Osteoblast (primary cell): Measurements from ENCODE around the gene SDC4. TPM values are rescaled to one million over a fixed set of nuclear protein-coding genes. Genes with fewer than 3 reads are reported as not detected.

Experiments
- DNase-seq: peaks from one replicate; pipeline ENCODE4 v3.0.0; 2011; ENCODE audit warnings: low spot score, mixed read lengths; ENCODE audit not compliant: insufficient read length; ENCODE audit errors: missing footprints
- H2AFZ ChIP-seq: 2 replicates; pipeline ENCODE4 v1.6.0; 2011; ENCODE audit warnings: mild to moderate bottlenecking, low read length
- H3K27ac ChIP-seq: 2 replicates; pipeline ENCODE4 v1.5.1; 2011; ENCODE audit warnings: mild to moderate bottlenecking, low read depth, low read length, moderate library complexity
- H3K27me3 ChIP-seq: 2 replicates; pipeline ENCODE4 v1.6.0; 2012; ENCODE audit warnings: mild to moderate bottlenecking, control low read depth, inconsistent platforms, low read length, moderate library complexity; ENCODE audit not compliant: insufficient read depth
- H3K36me3 ChIP-seq: 2 replicates; pipeline ENCODE4 v1.5.1; 2011; ENCODE audit warnings: mild to moderate bottlenecking, low read length, control low read depth, moderate library complexity; ENCODE audit not compliant: insufficient read depth
- H3K4me1 ChIP-seq: 2 replicates; pipeline ENCODE4 v1.5.1; 2011; ENCODE audit warnings: mild to moderate bottlenecking, low read length, control low read depth, moderate library complexity; ENCODE audit not compliant: insufficient read depth
- H3K4me2 ChIP-seq: 2 replicates; pipeline ENCODE4 v1.6.0; 2011; ENCODE audit warnings: mild to moderate bottlenecking, low read length; ENCODE audit not compliant: insufficient read depth
- H3K4me3 ChIP-seq: fragments of 200-600 bp; sonication (generic); 3 replicates; pipeline ENCODE4 v1.5.1; 2012; ENCODE audit warnings: mild to moderate bottlenecking, low read length, inconsistent platforms; ENCODE audit not compliant: insufficient read depth
- H3K79me2 ChIP-seq: 2 replicates; pipeline ENCODE4 v1.6.0; 2012; ENCODE audit warnings: mild to moderate bottlenecking, low read length, control low read depth, inconsistent platforms; ENCODE audit not compliant: insufficient read depth
- H3K9me3 ChIP-seq: 2 replicates; pipeline ENCODE4 v1.5.1; 2011; ENCODE audit warnings: low read depth, low read length, control low read depth
- H4K20me1 ChIP-seq: 2 replicates; pipeline ENCODE4 v1.6.0; 2012; ENCODE audit warnings: mild to moderate bottlenecking, low read length, control low read depth; ENCODE audit not compliant: insufficient read depth
- CTCF ChIP-seq: IDR thresholded peaks from 2 replicates; pipeline ENCODE4 v1.5.1; 2011; ENCODE audit warnings: mild to moderate bottlenecking, low read depth, low read length, moderate library complexity; ENCODE audit errors: extremely low read depth
- total RNA-seq: library from RNA; depleted of rRNA; stranded (reverse); fragments of >200 nt; gene quantifications from 2 replicates; pipeline ENCODE4 v1.2.3, GENCODE V29; 2012

SDC4 gene
- total RNA-seq, 1 donor, result 267 TPM

- DNase-seq, result peak; percentile 82
- no peak for TF ChIP-seq CTCF
- Histone ChIP-seq H3K4me2 (no peak within 1 kb of the TSS), H2AFZ (no peak within 1 kb of the TSS), H4K20me1 (no peaks in the 10 kb centered on the region), H3K9me3 (no peaks in the 10 kb centered on the region), H3K4me1 (no peaks in the 10 kb centered on the region), H3K36me3 (no peaks in the 10 kb centered on the region), H3K4me3 (no peak within 1 kb of the TSS), H3K27me3 (peaks cover 25% of the 10 kb centered on the region), H3K27ac (no peak within 1 kb of the TSS), H3K79me2 (no peaks in the 10 kb centered on the region)
Observed at GRCh38 chr20:45308117-45308778, 40.0 kb downstream of the SDC4 start, which contains the start of gene MATN4. Gene MATN4, minus strand, starts transcription at chr20:45308299. Its CDS starts 2,717 bp downstream, at chr20:45305582.

DNA sequence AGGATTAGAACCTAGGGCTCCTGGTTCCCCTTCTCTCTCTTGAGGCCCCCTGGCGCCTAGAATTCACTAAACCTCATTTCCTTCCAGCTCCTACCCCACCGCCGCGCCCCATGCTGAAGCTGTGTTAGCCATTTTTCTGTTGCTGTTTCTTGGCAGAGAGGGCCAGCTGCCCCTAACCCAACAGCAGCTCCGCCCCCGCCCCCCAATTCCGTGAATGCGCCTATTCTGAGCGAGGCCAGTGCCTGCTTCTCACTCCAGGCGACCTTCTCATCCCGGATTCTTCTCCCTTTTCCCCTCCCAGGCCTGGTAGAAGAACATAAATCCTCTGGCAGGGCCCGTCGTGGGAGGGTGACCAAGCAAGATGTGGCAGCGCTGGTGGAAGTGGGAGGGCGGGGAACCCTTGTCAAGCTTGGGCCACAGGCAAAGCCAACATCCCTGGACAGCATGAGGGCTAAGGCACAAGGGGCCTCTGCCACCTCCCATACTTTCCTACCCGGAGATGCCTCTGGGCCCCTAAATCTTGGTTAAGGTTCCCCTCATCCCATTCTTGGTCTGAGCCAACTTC lies 41.1 kb downstream of the SDC4 start:
- no peaks in the 10 kb centered on the region for H4K20me1 ChIP-seq
- H3K4me2 ChIP-seq, result no peak overlapping the region
- H3K9me3 ChIP-seq, result no peaks in the 10 kb centered on the region
- H3K27me3 ChIP-seq, result peaks cover 25% of the 10 kb centered on the region
- H3K27ac ChIP-seq, result no peak overlapping the region
- H3K79me2 ChIP-seq, result no peaks in the 10 kb centered on the region
- H3K36me3 ChIP-seq, result no peaks in the 10 kb centered on the region
- no peak overlapping the region for H3K4me3 ChIP-seq
- H3K4me1 ChIP-seq, result no peaks in the 10 kb centered on the region
- DNase-seq, result peak; percentile 63
- no peak for TF ChIP-seq CTCF
- no peak overlapping the region for H2AFZ ChIP-seq

- Histone ChIP-seq H3K4me1 (no peaks in the 10 kb centered on the region), H3K4me3 (no peak within 1 kb of the TSS), H4K20me1 (no peaks in the 10 kb centered on the region), H3K9me3 (no peaks in the 10 kb centered on the region), H3K79me2 (no peaks in the 10 kb centered on the region), H3K27me3 (peaks cover 25% of the 10 kb centered on the region), H3K36me3 (no peaks in the 10 kb centered on the region), H3K4me2 (no peak within 1 kb of the TSS), H3K27ac (no peak within 1 kb of the TSS), H2AFZ (peak within 1 kb of the TSS; percentile 31)
- peak; percentile 68 for TF ChIP-seq CTCF
- peak; percentile 93 for DNase-seq
Observed at GRCh38 chr20:45306431-45306982, 41.7 kb downstream of the SDC4 start, which contains the start of gene RBPJL. Gene RBPJL, plus strand, starts transcription at chr20:45306840. Its CDS starts 83 bp downstream, at chr20:45306923.

- Histone ChIP-seq H3K4me3 (no peak overlapping the region), H3K36me3 (no peaks in the 10 kb centered on the region), H4K20me1 (no peaks in the 10 kb centered on the region), H3K79me2 (no peaks in the 10 kb centered on the region), H2AFZ (no peak overlapping the region), H3K9me3 (no peaks in the 10 kb centered on the region), H3K27ac (no peak overlapping the region), H3K4me1 (no peaks in the 10 kb centered on the region), H3K27me3 (peaks cover 25% of the 10 kb centered on the region), H3K4me2 (no peak overlapping the region)
- no peak for TF ChIP-seq CTCF
- no peak for DNase-seq
Observed at GRCh38 chr20:45305262-45305661, 43.0 kb downstream of the SDC4 start.
